Body of pancreas (tissue), 4 donors: ENCODE results near the gene SHC4.

ENCODE experiments used
- CTCF ChIP-seq, 7 experiments: fragments of 450-650 bp in 4 of 7; fragments of 200-600 bp in 3 of 7; sonication (generic) in 3 of 7; IDR thresholded peaks; one replicate each; pipeline ENCODE4 v1.5.1; 2016 to 2019; ENCODE audit warnings: antibody characterized with exemption in 7 of 7
- POLR2A ChIP-seq, 3 donors: fragments of 450-650 bp; IDR thresholded peaks; one replicate each; pipeline ENCODE4 v1.6.1; 2016; ENCODE audit warnings: antibody characterized with exemption in 3 of 3, mild to moderate bottlenecking in 2 of 3

GRCh38 chr15:48955967-48956366 lies 7.8 kb downstream of the SHC4 start:
- TF ChIP-seq CTCF (IDR thresholded peaks at IDR 0.05) (no peak), POLR2A (IDR thresholded peaks at IDR 0.05) (no peak)
